Measurements from ENCODE around the gene MSTN.
"Not testable (repeated sequence)": the region's sequence is repeated elsewhere in the genome, so short reads cannot be mapped to it uniquely, and the experiment has no call there.

The MSTN gene

DNA sequence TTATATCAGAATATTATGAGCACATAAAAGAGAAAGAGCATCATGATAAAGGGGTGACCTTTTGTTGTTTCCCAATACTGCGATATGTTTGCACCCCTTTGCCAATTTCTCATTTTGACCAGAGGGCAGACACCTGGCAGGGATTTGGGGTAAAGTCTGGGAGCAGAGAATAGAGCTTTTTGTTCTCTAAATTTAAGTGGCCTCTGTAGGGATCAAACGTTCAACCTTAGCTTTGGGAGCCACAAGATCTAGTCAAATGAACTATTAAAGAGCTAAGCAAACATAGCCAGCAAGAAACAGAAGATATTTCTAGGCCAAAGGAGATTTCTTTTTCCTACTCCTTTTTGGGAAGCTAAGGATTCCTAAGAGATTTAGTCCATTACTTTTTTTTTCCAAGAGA lies 1.1 kb upstream of the MSTN start:
- no peak for DNase-seq (ENCODE audit: low read depth)

DNA sequence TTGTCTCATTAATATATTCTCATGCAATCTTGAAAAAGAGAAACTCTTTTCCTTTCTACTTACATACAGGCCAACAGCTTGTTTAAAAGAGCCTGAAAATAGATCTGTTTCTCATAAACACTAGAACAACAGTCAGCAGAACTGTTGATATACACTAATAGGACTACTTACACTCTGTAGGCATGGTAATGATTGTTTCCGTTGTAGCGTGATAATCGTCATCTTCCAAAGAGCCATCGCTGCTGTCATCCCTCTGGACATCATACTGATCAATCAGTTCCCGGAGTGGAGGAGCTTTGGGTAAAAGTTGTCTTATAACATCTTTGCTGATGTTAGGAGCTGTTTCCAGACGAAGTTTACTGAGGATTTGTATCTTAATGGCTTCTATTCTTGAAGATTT lies 476 bp downstream of the MSTN start:
- DNase-seq (ENCODE audit: low read depth) = no peak

DNA sequence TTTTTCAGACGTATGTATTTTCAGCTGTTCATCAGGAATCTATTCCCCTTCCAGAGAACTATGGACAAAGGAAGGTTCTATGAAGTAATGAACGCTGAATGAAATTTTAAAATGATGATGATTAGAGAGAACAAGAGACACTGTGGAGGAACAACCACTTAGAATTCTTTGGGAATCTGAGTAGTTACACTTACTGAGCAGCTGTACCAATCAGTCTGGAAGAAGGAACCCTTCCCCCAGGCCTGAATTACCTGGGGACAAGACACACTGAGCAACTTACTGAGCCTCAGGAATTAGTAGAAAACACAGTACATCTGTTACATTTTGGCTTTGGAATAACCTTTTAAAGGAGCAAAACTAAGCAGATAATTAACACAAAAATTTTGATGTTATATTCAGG lies 1.9 kb downstream of the MSTN start:
- no peak for DNase-seq (ENCODE audit: low read depth)

DNA sequence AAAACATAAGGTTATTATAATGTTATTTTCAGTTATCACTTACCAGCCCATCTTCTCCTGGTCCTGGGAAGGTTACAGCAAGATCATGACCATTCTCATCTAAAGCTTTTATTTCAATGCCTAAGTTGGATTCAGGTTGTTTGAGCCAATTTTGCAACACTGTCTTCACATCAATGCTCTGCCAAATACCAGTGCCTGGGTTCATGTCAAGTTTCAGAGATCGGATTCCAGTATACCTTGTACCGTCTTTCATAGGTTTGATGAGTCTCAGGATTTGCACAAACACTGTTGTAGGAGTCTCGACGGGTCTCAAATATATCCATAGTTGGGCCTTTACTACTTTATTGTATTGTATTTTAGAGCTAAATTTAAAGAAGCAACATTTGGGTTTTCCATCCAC lies 2.5 kb downstream of the MSTN start:
- no peak for DNase-seq (ENCODE audit: low read depth)

DNA sequence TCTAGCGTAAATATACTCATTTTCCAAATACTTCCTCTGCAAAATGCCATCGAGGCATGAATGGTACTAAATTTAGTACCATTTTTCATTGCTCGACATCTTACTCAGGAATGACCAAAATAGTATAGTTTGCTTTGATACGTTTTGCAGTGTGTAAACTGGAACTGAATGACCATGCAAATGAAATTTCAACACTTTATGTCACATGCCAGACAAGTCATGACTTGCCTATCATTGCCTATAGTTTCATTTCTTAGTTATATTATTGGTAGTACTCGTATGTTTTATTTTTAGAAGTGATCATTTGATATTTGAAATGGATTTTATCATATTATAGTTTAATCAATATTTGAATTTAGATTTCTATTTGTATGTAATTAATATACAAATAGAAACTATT lies 9.1 kb downstream of the MSTN start:
- no peak for DNase-seq (ENCODE audit: low read depth)

DNA sequence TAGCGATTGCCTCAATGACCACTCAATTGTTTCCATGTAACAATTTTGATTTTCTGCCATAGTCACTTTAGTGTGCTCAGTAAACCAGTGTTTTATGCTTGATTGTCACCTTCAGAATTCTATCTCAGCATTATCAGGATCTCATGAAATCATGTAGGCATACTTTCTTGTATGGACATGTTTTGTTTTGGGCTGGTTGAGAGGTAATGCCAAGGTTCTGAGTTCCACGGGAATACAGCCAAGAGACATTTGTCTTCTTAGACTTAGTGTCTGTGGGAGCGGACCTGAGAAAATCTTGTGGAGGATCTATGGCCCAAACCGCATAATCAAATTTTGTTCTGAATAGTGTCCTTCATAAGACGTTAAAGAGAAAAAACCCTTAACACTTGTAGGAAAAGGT lies 10.2 kb downstream of the MSTN start:
- DNase-seq (ENCODE audit: low read depth) = no peak

DNA sequence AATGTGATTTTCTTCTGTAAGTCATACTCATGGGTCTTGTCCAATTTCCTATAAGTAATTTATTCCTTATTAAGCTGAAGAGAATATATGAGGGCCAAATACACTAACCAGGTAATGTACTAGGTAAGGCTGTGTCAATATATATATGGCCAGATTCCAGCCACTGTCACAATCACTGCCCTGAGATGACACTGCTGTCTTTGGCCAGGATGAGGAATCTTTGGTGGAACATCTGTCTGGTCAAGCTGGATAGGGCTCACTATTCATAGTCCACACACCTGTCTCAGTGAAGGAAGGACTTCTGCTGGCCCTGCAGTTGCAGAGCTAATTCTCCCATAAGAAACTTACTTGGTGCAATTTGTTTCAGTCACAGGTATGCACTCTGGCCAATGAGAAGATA lies 11.3 kb downstream of the MSTN start:
- DNase-seq (ENCODE audit: low read depth) = no peak

DNA sequence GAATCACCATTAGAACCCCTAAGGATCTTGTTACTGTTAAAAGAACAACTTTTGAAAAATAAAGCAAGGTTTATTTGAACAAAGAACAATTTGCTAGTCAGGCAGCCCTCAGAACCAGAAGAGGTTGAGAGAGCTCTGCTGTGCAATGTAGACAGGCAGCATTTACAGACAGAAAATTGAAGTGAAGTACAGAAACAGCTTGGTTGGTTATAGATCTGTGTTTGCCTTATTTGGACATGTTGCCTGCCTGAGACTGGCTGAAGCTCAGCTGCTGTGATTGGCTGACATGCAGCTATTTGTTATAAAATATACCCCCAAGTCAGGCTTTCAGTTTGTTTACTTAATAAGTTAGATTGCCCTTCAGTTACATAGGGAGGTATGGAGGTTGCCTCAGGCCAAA lies 12.5 kb downstream of the MSTN start:
- no peak for DNase-seq (ENCODE audit: low read depth)

DNA sequence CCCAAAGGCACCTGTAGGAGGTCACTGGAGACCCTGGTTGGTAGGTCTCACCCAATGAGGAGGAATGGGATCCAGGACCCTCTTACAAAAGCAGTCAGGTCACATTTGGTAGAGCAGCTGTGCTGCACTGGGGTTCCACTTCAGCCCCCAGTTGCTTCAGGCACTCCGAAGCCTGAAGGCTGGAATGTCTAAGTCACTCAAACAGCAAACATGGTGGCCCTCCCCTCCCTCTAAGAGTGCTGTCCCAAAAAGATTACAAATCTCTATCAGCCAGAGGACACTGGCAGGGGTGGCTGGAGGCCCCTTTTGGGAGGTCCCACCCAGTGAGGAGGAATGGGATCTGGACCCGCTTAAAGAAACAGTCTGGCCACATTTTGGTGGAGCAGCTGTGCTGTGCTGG lies 17.7 kb downstream of the MSTN start:
- DNase-seq (ENCODE audit: low read depth) = no peak

DNA sequence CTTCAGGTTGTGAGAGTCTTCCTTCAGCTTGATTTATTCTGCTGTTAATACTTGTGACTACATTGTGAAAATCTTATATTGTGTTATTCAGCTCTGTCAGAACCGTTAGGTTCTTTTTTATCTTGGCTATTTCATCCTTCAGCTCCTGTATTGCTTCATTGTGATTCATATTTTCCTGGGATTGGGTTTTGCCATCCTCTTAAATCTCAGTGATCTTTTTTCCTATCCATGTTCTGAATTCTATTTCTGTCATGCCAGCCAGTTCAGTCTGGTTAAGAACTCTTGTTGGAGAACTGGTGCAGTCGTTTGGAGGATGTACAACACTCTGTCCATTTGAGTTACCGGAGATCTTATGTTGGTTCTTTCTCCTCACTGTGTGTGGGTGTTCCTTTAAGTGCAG lies 19.1 kb downstream of the MSTN start:
- DNase-seq (ENCODE audit: low read depth) = no peak

DNA sequence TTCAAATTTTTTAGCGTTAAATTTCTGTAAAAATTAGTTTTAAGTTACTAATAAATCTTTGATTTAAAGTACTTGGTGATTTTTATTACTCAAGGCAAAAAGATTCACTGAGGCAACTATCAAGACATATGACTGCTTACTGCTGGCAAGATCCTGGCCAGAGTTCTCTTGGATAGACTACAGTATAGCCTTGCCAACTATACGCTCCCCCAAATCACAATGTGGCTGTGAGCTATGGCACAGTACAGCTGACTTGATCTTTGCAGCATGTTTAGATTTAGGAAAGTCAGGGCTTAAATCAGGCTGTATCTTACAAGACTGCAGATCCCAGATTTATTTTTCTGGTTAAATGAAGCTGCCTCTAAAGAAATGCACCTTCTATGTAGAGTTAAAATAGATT lies 26.5 kb downstream of the MSTN start:
- DNase-seq (ENCODE audit: low read depth) = no peak

DNA sequence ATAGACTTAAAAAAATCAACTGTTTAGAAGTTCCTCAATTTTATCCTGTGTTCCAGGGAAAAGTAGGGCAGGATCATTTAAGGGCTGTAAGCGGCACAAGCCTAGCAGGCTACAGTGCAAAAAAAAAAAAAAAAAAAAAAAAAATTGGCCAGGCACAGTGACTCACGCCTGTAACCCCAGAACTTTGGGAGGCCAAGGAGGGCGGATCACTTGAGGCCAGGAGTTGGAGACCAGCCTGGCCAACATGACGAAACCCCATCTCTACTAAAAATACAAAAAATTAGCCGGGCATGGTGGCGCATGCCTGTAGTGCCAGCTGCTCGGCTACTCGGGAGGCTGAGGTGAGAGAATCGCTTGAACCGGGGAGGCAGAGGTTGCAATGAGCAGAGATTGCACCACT lies 28.1 kb downstream of the MSTN start:
- not testable (repeated sequence) for DNase-seq (ENCODE audit: low read depth)

DNA sequence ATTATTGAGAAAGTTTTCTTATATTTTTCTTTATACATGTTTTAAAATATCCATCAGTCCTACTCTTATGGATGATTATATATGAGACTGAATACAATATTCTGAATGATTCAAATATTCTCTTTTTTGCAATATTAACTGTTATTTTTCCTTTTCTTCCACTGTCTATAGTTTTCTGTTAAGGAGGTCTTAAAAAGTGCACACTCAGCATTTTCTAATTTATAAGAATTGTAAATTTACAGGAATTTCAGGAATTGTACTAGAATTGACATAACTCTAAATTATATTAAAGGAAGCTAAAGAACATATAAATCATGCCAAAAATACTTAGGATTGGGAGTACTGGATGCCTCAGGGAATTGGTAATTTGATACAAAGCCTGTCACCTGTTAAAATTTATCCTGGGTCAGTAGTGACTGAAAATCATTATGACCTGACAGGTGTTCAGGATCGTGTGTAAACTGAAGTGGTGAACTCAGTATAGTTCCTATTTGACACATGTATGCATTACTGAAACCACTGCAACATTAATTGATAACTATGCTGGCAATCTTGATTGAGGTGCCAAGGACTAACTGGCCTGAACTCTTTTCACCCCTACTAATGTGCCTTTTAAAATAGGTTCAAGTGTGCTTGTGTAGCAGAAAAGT lies 30.4 kb downstream of the MSTN start:
- DNase-seq (ENCODE audit: low read depth) = no peak

DNA sequence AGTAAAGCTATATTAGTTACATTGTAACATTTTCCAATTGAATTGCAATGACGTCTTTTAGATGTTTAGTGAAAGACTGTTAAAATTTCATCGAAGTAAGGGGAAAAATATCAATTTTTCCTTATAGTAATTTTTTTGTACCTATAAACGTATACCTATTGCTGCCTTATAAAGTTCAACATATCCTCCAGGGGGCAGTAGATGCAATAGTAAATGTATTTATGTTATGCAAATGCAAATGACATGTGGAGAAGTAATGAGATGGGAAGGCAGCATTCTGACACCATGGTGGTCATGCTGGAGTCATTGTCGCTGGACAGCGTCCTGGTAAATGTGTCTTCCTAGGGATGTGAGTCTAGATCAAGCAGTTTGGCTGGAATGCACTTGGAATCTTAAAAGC lies 38.7 kb downstream of the MSTN start:
- DNase-seq (ENCODE audit: low read depth) = no peak

DNA sequence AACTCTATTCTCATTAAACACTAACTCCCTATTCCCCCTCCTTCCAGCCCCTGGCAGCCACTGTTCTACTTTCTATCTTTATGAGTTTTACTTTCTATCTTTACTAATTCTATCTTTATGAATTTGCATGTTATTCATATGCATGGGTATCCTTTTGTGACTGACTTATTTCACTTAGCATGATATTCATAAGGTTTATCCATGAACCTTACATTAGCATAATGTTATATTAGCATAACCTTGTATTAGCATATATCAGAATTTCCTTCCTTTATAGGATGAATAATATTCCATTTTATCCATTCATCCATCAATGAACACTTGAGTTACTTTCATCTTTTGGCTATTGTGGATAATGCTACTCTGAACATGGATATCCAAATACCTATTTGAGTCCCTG lies 41.8 kb downstream of the MSTN start:
- no peak for DNase-seq (ENCODE audit: low read depth)

DNA sequence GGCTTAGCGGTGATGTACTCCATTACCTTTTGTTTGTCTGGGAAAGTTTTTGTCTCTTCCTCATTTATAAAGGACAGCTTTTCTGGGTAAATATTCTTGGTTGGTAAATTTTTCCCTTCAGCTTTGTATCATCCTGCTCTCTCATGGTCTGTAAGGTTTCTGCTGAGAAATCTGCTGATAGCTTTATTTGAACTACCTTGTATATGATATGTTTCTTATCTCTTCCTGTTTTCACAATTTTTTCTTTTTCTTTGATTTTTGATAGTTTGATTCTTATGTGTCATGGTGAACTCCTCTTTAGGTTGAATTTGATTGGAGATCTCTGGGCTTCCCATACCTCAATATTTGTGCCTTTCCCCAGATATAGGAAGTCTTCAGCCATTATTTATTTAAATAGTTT lies 44.7 kb downstream of the MSTN start:
- no peak for DNase-seq (ENCODE audit: low read depth)

DNA sequence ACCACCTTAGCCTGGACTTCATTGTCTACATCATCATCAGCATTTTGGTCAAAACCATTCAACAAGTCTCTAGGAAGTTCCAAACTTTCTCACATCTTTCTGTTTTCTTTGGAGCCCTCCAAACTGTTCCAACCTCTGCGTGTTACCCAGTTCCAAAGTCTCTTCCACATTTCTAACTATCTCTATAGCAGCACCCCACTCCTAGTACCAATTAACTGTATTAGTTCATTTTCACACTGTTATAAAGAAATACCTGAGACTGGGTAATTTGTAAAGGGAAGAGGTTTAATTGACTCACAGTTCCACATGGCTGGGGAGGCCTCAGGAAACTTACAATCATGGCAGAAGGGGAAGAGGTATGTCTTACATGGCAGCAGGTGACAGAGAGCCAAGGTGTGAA lies 46.6 kb downstream of the MSTN start:
- DNase-seq (ENCODE audit: low read depth) = not testable (repeated sequence)

Measured in activated T-cell treated with anti-CD3 and anti-CD28 coated beads for 24 hours (primary cell).